D721Med (cell line): ENCODE data around the gene AUTS2.

Experiments
- DNase-seq: peaks from one replicate; pipeline ENCODE4 v3.0.0; 2011; ENCODE audit warnings: low spot score; ENCODE audit not compliant: insufficient read length
- FAIRE-seq: peaks from 2 replicates; lab custom pipeline; 2011; peaks lifted over from hg19 to GRCh38; lab: Jason Lieb, UNC
- TF ChIP-seq, protein P1 (sequence below): IDR thresholded peaks from 2 replicates; pipeline ENCODE4 v1.5.1; 2012; ENCODE audit warnings: mild to moderate bottlenecking, control low read depth; ENCODE audit not compliant: insufficient read depth; ENCODE audit errors: missing control alignments

AUTS2 gene

DNA sequence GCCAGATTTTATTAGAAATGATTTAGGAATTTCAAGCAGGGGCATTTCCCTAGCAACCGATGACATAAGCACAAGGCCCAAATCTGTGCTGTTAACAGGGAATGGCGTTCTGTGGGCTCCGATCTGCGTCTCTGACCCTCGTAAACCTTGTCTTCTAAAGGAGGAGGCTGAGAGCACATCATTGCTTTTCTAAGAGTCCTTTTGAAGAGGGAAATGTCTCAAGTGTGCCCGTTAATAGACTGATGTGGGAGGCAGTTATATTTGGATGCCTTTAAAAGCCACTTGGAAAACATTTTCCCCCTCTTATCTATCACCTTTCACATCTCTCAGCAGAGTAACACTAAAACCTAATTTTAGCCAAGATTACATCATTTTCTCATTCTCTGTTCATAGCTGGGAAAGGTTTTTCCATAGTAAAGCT is 1109.6 kb downstream of the AUTS2 start:
- FAIRE-seq: no peak
- TF ChIP-seq, protein P1, sequence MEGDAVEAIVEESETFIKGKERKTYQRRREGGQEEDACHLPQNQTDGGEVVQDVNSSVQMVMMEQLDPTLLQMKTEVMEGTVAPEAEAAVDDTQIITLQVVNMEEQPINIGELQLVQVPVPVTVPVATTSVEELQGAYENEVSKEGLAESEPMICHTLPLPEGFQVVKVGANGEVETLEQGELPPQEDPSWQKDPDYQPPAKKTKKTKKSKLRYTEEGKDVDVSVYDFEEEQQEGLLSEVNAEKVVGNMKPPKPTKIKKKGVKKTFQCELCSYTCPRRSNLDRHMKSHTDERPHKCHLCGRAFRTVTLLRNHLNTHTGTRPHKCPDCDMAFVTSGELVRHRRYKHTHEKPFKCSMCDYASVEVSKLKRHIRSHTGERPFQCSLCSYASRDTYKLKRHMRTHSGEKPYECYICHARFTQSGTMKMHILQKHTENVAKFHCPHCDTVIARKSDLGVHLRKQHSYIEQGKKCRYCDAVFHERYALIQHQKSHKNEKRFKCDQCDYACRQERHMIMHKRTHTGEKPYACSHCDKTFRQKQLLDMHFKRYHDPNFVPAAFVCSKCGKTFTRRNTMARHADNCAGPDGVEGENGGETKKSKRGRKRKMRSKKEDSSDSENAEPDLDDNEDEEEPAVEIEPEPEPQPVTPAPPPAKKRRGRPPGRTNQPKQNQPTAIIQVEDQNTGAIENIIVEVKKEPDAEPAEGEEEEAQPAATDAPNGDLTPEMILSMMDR: no peak
- no peak for DNase-seq

DNA sequence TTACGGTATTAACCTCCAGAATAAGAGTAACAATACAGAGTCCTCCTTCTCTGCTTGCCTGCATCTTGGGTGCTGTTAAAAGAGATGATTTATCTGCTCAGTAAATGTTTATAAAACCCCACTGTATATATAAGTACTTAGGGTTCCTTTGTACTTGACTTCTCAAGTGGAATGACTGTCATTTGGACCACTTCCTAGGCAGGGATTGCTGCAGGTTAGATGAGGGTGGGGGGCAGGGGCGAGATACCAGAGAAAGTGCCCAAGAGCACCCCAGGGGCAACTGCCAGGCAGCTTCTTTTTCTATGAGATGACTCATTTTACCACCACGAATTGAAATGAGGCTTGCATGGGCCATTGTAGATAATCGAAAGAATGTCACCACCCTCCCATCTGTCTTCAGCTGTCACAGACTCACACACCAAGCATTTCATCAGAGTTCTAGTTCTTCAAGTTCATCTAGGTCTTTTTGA is 1111.8 kb downstream of the AUTS2 start:
- TF ChIP-seq, protein P1: no peak
- DNase-seq: no peak
- no peak for FAIRE-seq

DNA sequence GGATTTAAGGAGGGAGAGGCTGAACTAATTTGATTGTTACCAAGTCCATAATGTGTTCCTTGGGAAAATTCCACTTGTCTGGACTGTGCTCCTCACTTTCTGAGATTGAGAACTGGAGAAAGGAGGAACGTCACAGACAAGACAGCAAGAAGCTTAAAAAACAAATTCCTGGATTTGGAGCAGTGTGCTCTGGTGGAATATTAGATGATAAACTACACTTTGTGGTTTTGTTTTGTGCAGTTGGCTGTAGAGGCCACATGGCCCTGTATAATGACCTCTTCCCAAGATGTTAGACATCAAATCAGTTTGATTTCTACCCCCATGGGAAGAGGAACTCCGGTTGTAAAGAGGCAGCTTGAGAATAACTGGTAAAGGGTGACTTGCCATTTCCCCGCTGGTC is 1112.4 kb downstream of the AUTS2 start:
- FAIRE-seq (no peak), DNase-seq (no peak)
- TF ChIP-seq, protein P1: no peak

DNA sequence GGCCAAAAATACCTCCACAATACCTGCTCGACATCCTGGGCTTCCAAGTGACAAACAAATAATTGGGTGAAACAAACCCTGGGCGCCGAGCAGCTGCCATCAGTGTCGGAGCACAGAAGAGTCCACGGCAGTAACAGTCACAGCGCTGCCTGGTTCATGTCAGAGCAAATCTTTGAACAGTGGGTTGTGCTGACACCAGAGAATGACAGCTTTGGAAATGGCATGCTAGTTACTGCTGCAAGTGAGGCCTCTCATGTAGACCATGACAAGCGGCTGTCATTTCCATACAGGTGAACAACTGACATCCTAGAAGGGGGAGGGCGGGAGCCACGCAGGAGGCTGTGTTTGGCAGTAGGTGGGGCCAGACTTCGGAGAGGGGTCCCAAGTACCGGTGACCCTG is 1113.2 kb downstream of the AUTS2 start:
- TF ChIP-seq, protein P1: no peak
- DNase-seq (no peak), FAIRE-seq (no peak)

DNA sequence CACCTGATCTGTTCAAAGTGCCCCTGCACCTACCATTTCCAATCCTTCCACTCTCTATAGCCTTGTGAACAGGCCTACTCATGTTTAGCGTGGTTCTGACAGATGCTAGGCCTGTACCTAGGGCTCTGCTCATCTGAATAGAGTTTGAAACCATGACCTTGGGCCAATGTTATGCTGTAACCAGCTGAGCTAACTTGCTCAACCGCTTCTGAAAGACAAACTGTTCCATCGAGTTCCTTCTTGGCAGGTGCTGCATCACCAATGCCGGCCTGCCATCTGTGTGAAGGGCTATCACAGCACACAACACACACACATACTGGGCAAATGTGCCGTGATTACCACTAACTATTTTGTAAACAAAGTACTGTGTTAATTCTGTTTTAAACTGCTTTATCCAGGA is 1114.7 kb downstream of the AUTS2 start:
- no peak for DNase-seq
- FAIRE-seq: no peak
- TF ChIP-seq, protein P1: no peak

DNA sequence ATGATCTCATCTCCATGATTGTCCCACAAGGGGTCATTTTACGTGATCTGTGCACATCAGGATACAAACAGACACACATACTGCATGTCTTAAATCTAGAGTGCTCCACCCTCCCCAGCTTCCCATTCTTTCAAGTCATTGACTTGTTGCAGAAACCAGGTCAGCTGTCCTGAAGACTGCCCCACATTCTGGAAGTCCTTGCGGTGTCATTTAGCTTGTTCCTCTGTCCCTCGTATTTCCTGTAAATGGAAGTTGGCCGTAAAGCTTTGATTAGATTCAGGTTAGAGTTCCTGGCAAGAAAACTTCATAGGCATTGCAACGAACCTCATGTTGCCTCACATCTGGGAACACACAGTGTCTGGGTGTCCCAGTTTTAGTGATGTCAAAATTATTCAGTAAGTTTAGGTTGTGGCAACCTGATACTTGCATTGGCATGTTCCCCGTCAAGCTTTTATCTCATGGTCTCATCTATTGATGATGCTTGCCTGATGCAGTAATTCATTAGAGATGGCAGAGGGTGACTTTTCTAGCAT is 1116.3 kb downstream of the AUTS2 start:
- FAIRE-seq (no peak), DNase-seq (no peak)
- TF ChIP-seq, protein P1: no peak

DNA sequence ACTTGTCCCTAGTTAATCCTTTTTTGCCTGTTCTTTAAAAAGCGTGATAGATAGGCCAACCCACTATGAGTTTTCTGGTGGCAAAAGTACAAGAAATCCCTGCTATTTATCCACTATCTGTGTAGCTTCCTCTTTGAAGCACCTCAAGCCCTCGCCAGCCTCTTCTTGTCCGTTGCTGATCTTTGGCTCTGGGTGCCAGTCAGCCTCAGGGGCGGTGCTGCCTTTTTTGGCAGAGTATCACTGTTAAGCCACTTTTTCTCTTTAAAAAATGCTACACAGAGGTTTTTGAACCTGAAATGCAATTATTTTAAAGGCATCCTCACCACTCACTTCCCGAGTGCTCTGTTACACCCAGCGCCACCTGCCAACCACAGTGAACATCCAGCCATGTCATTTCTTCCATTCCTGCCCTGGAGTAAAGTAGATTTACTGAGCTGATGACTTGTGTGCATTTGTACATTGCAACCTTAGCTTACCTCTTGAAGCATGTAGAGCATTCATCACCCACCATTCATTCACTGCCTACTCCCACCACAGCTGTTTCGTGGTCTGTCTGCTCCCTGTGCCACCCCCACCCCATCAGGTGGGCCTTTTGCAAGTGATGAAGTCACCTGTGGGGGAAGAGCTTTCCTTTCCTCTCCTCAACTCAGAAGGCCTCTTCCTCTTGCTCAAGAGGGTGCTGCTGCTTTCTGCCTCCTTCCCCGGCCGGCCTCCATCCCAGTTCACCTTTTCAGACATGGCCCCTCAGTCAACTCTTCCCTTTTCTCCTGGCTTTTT is 1119.5 kb downstream of the AUTS2 start:
- TF ChIP-seq, protein P1: no peak
- DNase-seq (no peak), FAIRE-seq (no peak)
